Measurements from ENCODE around the gene SCAMP3. TPM values are rescaled to one million over a fixed set of nuclear protein-coding genes. Genes with fewer than 3 reads are reported as not detected.

Gene SCAMP3
- polyA plus RNA-seq, 1 donor from 2014 or later: 34.6 TPM

GRCh38 chr1:155296661-155297060 is 34.5 kb upstream of the SCAMP3 start:
- H3K36me3 ChIP-seq (ENCODE audit: insufficient read depth, low read length): no peaks in the 10 kb centered on the region
- no peaks in the 10 kb centered on the region for H4K20me1 ChIP-seq (ENCODE audit: insufficient read depth)
- H3K9ac ChIP-seq (ENCODE audit: low read length): no peak overlapping the region
- no peaks in the 10 kb centered on the region for H3F3A ChIP-seq (ENCODE audit: insufficient read depth, low read length, poor library complexity, severe bottlenecking)
- H3K9me2 ChIP-seq (ENCODE audit: insufficient read depth, low read length): no peaks in the 10 kb centered on the region
- no peaks in the 10 kb centered on the region for H3K79me2 ChIP-seq (replicated peaks; ENCODE audit: insufficient read depth, low read length)
- H3K9me3 ChIP-seq (ENCODE audit: low read length): no peaks in the 10 kb centered on the region
- no peak overlapping the region for H3K27ac ChIP-seq (ENCODE audit: low read length)
- H2AFZ ChIP-seq (ENCODE audit: low read depth, low read length): no peak overlapping the region
- no peak overlapping the region for H3K4me3 ChIP-seq (ENCODE audit: low read length)
- TF ChIP-seq RAD21 (conservative IDR thresholded peaks at IDR 0.05) (no peak), POLR2AphosphoS5 (IDR thresholded peaks at IDR 0.05) (no peak), MXI1 (conservative IDR thresholded peaks at IDR 0.05; ENCODE audit: poor library complexity, severe bottlenecking) (no peak), REST (IDR thresholded peaks at IDR 0.05; ENCODE audit: borderline replicate concordance) (no peak), EP300 (conservative IDR thresholded peaks at IDR 0.05; ENCODE audit: poor library complexity, severe bottlenecking) (no peak), TAF1 (IDR thresholded peaks at IDR 0.05; ENCODE audit: low read depth) (no peak), CTCF (IDR thresholded peaks at IDR 0.05; ENCODE audit: poor library complexity, severe bottlenecking) (no peak), SMC3 (conservative IDR thresholded peaks at IDR 0.05; ENCODE audit: poor library complexity) (no peak), EZH2 (IDR thresholded peaks at IDR 0.05; ENCODE audit: borderline replicate concordance, insufficient read depth, low read length, poor library complexity, severe bottlenecking) (no peak)
- H3K27me3 ChIP-seq (ENCODE audit: insufficient read depth, low read depth, low read length): peaks cover 27% of the 10 kb centered on the region
- no peak overlapping the region for H3K4me2 ChIP-seq (ENCODE audit: low read length)

DNA sequence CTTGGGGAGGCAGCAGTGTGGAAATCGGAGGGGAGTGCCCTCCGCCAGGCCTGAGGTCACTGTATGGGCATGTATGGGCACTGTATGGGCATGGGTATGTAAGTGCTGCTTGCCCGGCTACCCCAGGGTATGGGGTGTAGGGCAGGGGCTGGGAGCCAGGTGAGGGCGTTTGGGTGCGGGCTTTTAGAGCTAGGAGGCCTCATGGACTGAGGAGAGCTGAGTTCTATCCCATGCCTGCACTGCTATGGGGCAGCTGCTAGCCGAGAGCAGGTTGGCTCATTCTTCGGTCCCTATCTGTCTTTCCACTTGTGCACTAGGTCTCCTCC is 33.7 kb upstream of the SCAMP3 start:
- Histone ChIP-seq H3K9me2 (ENCODE audit: insufficient read depth, low read length) (no peaks in the 10 kb centered on the region), H4K20me1 (ENCODE audit: insufficient read depth) (no peaks in the 10 kb centered on the region), H3K27me3 (ENCODE audit: insufficient read depth, low read depth, low read length) (peaks cover 27% of the 10 kb centered on the region), H3F3A (ENCODE audit: insufficient read depth, low read length, poor library complexity, severe bottlenecking) (no peaks in the 10 kb centered on the region), H3K4me3 (ENCODE audit: low read length) (no peak overlapping the region), H3K4me2 (ENCODE audit: low read length) (no peak overlapping the region), H3K36me3 (ENCODE audit: insufficient read depth, low read length) (no peaks in the 10 kb centered on the region), H3K9ac (ENCODE audit: low read length) (no peak overlapping the region), H3K27ac (ENCODE audit: low read length) (no peak overlapping the region), H3K9me3 (ENCODE audit: low read length) (no peaks in the 10 kb centered on the region), H2AFZ (ENCODE audit: low read depth, low read length) (no peak overlapping the region), H3K79me2 (replicated peaks; ENCODE audit: insufficient read depth, low read length) (no peaks in the 10 kb centered on the region)
- TF ChIP-seq TAF1 (IDR thresholded peaks at IDR 0.05; ENCODE audit: low read depth) (no peak), CTCF (IDR thresholded peaks at IDR 0.05; ENCODE audit: poor library complexity, severe bottlenecking) (no peak), MXI1 (conservative IDR thresholded peaks at IDR 0.05; ENCODE audit: poor library complexity, severe bottlenecking) (no peak)
